H1 (cell line): ENCODE measurements around the gene EXO1. TPM values are rescaled to one million over a fixed set of nuclear protein-coding genes. Genes with fewer than 3 reads are reported as not detected.

Source experiments
- CTCF ChIA-PET: fragments of 300-600 bp; sonication (Branson Sonifier 250); formaldehyde crosslinking; loops from one replicate; lab custom pipeline; 2021; ENCODE audit not compliant: partially characterized antibody; lab: Charles Lee
- POLR2A ChIA-PET: fragments of 300-600 bp; sonication (Branson Sonifier 250); formaldehyde crosslinking; loops from one replicate; lab custom pipeline; 2021; ENCODE audit warnings: inconsistent platforms; ENCODE audit not compliant: partially characterized antibody; lab: Charles Lee
- DNase-seq, 2 experiments: peaks; one replicate each; pipeline versions ENCODE4 v3.0.0 to v3.0.0-alpha.2; 2010 to 2022; ENCODE audit warnings: low spot score in 2 of 2, low read depth in 1 of 2, mixed read lengths in 1 of 2
- FAIRE-seq: peaks from 2 replicates; lab custom pipeline; 2011; peaks lifted over from hg19 to GRCh38; lab: Jason Lieb, UNC
- H2AFZ ChIP-seq: 2 replicates; pipeline ENCODE4 v1.8.1; 2012; ENCODE audit warnings: low read length, inconsistent platforms
- H2AK5ac ChIP-seq: 2 replicates; pipeline ENCODE4 v1.6.1; 2013; ENCODE audit warnings: low read depth, low read length
- H2BK120ac ChIP-seq: replicated peaks from 2 replicates; pipeline ENCODE3; 2013; ENCODE audit warnings: low read depth, low read length, inconsistent platforms
- H2BK12ac ChIP-seq: 2 replicates; pipeline ENCODE4 v1.6.1; 2013; ENCODE audit warnings: low read depth, low read length
- H2BK15ac ChIP-seq: 2 replicates; pipeline ENCODE4 v1.6.1; 2013; ENCODE audit warnings: low read length
- H2BK20ac ChIP-seq: 2 replicates; pipeline ENCODE4 v1.6.1; 2013; ENCODE audit warnings: low read length
- H2BK5ac ChIP-seq: 2 replicates; pipeline ENCODE4 v1.6.1; 2013; ENCODE audit warnings: low read depth, low read length
- H3K14ac ChIP-seq: 2 replicates; pipeline ENCODE4 v1.6.1; 2013; ENCODE audit warnings: inconsistent platforms; ENCODE audit not compliant: insufficient read length
- H3K18ac ChIP-seq: 2 replicates; pipeline ENCODE4 v1.6.1; 2013; ENCODE audit warnings: low read length; ENCODE audit errors: extremely low read depth
- H3K23ac ChIP-seq: 2 replicates; pipeline ENCODE4 v1.6.1; 2013; ENCODE audit warnings: inconsistent platforms; ENCODE audit not compliant: insufficient read length
- H3K23me2 ChIP-seq: 2 replicates; pipeline ENCODE4 v1.6.1; 2013; ENCODE audit warnings: low read depth, low read length
- H3K27ac ChIP-seq: 2 replicates; pipeline ENCODE4 v1.6.1; 2011; ENCODE audit warnings: low read depth, low read length, inconsistent platforms
- H3K27me3 ChIP-seq, 4 experiments: replicated peaks in 1 of 4; 1 replicate in 1 of 4; 2 replicates in 3 of 4; pipeline versions ENCODE4 v1.6.1 to v1.8.1; 2011 to 2013; ENCODE audit warnings: low read length in 3 of 4, mild to moderate bottlenecking in 3 of 4, inconsistent platforms in 2 of 4, mixed read lengths in 2 of 4, moderate library complexity in 1 of 4; ENCODE audit not compliant: control insufficient read depth in 3 of 4, insufficient read depth in 3 of 4; ENCODE audit errors: extremely low read depth in 1 of 4
- H3K36me3 ChIP-seq, 4 experiments: 2 replicates each; pipeline versions ENCODE4 v1.6.1 to v1.8.1; 2011 to 2013; ENCODE audit warnings: mild to moderate bottlenecking in 4 of 4, low read length in 3 of 4, moderate library complexity in 2 of 4, control low read depth in 1 of 4, inconsistent platforms in 1 of 4; ENCODE audit not compliant: insufficient read depth in 4 of 4, control insufficient read depth in 2 of 4
- H3K4ac ChIP-seq: replicated peaks from 2 replicates; pipeline ENCODE3; 2013; ENCODE audit warnings: low read length, low read depth, mixed read lengths, inconsistent platforms; ENCODE audit not compliant: insufficient read length
- H3K4me1 ChIP-seq, 4 experiments: replicated peaks in 1 of 4; 1 replicate in 1 of 4; 2 replicates in 3 of 4; pipeline versions ENCODE4 v1.6.1 to v1.8.1; 2011 to 2013; ENCODE audit warnings: low read length in 3 of 4, inconsistent platforms in 2 of 4, mixed read lengths in 1 of 4; ENCODE audit not compliant: insufficient read depth in 4 of 4, control insufficient read depth in 3 of 4
- H3K4me2 ChIP-seq, 2 experiments: 2 replicates each; pipeline versions ENCODE4 v1.6.1 to v1.8.1; 2011 to 2013; ENCODE audit warnings: low read depth in 2 of 2, low read length in 2 of 2, control low read depth in 1 of 2, inconsistent platforms in 1 of 2, mild to moderate bottlenecking in 1 of 2; ENCODE audit not compliant: insufficient read depth in 1 of 2
- H3K4me3 ChIP-seq, 4 experiments: fragments of 200-600, 300-600 bp in 1 of 4; sonication (generic), shearing (Covaris generic), sonication (Bioruptor Twin) in 1 of 4; 2 replicates each; pipeline versions ENCODE4 v1.5.1 to v1.8.1; 2011 to 2016; ENCODE audit warnings: low read length in 4 of 4, low read depth in 3 of 4, control low read depth in 2 of 4, inconsistent platforms in 2 of 4, mild to moderate bottlenecking in 2 of 4, mixed read lengths in 1 of 4, moderate library complexity in 1 of 4; ENCODE audit not compliant: insufficient read depth in 2 of 4; ENCODE audit errors: extremely low read depth in 1 of 4
- H3K56ac ChIP-seq: replicated peaks from 2 replicates; pipeline ENCODE3; 2013; ENCODE audit warnings: low read depth, mild to moderate bottlenecking, mixed read lengths, low read length, inconsistent platforms; ENCODE audit not compliant: insufficient read length
- H3K79me1 ChIP-seq: 2 replicates; pipeline ENCODE4 v1.6.1; 2013; ENCODE audit warnings: low read depth, low read length, control low read depth
- H3K79me2 ChIP-seq, 2 experiments: 2 replicates each; pipeline versions ENCODE4 v1.6.1 to v1.8.1; 2012 to 2013; ENCODE audit warnings: low read length in 2 of 2, mild to moderate bottlenecking in 2 of 2, inconsistent platforms in 1 of 2; ENCODE audit not compliant: insufficient read depth in 2 of 2, control insufficient read depth in 1 of 2
- H3K9ac ChIP-seq, 4 experiments: replicated peaks in 1 of 4; 1 replicate in 1 of 4; 2 replicates in 3 of 4; pipeline versions ENCODE4 v1.6.1 to v1.8.1; 2011 to 2013; ENCODE audit warnings: low read depth in 3 of 4, low read length in 3 of 4, control low read depth in 2 of 4, mild to moderate bottlenecking in 2 of 4, moderate library complexity in 2 of 4, inconsistent platforms in 1 of 4; ENCODE audit errors: extremely low read depth in 1 of 4
- H3K9me3 ChIP-seq, 2 experiments: 2 replicates each; pipeline versions ENCODE4 v1.6.1 to v1.8.1; 2012 to 2013; ENCODE audit warnings: mild to moderate bottlenecking in 2 of 2, moderate library complexity in 2 of 2, control low read depth in 1 of 2, inconsistent platforms in 1 of 2, low read depth in 1 of 2, low read length in 1 of 2, mixed read lengths in 1 of 2; ENCODE audit not compliant: insufficient read depth in 2 of 2
- H4K20me1 ChIP-seq, 2 experiments: replicated peaks in 1 of 2; 2 replicates each; pipeline versions ENCODE3 to v1.8.1; 2011 to 2013; ENCODE audit warnings: inconsistent platforms in 2 of 2, low read length in 2 of 2, mild to moderate bottlenecking in 1 of 2; ENCODE audit not compliant: insufficient read depth in 2 of 2, control insufficient read depth in 1 of 2
- H4K5ac ChIP-seq: 2 replicates; pipeline ENCODE4 v1.6.1; 2013; ENCODE audit warnings: low read length, low read depth, mixed read lengths, inconsistent platforms; ENCODE audit not compliant: insufficient read length
- H4K8ac ChIP-seq: 2 replicates; pipeline ENCODE4 v1.8.0; 2013; ENCODE audit warnings: mild to moderate bottlenecking, moderate library complexity, low read length, inconsistent platforms; ENCODE audit not compliant: insufficient read depth; ENCODE audit errors: extremely low read depth
- H4K91ac ChIP-seq: replicated peaks from 2 replicates; pipeline ENCODE3; 2013; ENCODE audit warnings: low read length, mixed read lengths, inconsistent platforms; ENCODE audit not compliant: insufficient read length
- BCL11A ChIP-seq, 2 experiments: IDR thresholded peaks; one replicate each; pipeline ENCODE4 v1.6.1; 2011; ENCODE audit warnings: low read depth in 2 of 2, low read length in 2 of 2, mild to moderate bottlenecking in 2 of 2
- CBX8 ChIP-seq: fragments of 300-800, 300-1000 bp; sonication (generic); IDR thresholded peaks from 2 replicates; pipeline ENCODE4 v1.7.1; 2016; ENCODE audit warnings: low read depth, low read length, borderline replicate concordance
- EP300 ChIP-seq, 2 experiments: IDR thresholded peaks; 1 replicate in 1 of 2; 2 replicates in 1 of 2; pipeline ENCODE4 v1.6.1; 2011 to 2012; ENCODE audit warnings: low read depth in 2 of 2, low read length in 2 of 2, mild to moderate bottlenecking in 2 of 2, borderline replicate concordance in 1 of 2, inconsistent platforms in 1 of 2, moderate library complexity in 1 of 2
- JUN ChIP-seq: IDR thresholded peaks from 2 replicates; pipeline ENCODE4 v1.6.1; 2011; ENCODE audit warnings: low read depth, mild to moderate bottlenecking, improper control_type of control experiment, low read length
- KDM5A ChIP-seq: fragments of 200-600 bp; IDR thresholded peaks from 2 replicates; pipeline ENCODE4 v1.7.1; 2012; ENCODE audit warnings: mild to moderate bottlenecking, low read length, inconsistent platforms, mixed read lengths
- SAP30 ChIP-seq: fragments of 300-600 bp; sonication (generic); IDR thresholded peaks from 2 replicates; pipeline ENCODE4 v1.7.1; 2012; ENCODE audit warnings: low read length, moderate library complexity, mild to moderate bottlenecking, inconsistent platforms; ENCODE audit not compliant: insufficient read depth, insufficient replicate concordance
- SP4 ChIP-seq: IDR thresholded peaks from 2 replicates; pipeline ENCODE4 v1.6.1; 2012; ENCODE audit warnings: low read length, inconsistent platforms
- SUZ12 ChIP-seq: fragments of 200-600 bp; sonication (generic); IDR thresholded peaks from 2 replicates; pipeline ENCODE4 v1.6.1; 2012; ENCODE audit warnings: mild to moderate bottlenecking, inconsistent platforms, low read length, moderate library complexity, mixed read lengths
- TAF7 ChIP-seq: optimal IDR thresholded peaks from 2 replicates; pipeline ENCODE3; 2011; ENCODE audit warnings: low read depth, mild to moderate bottlenecking, inconsistent platforms, low read length, moderate library complexity, borderline replicate concordance
- TBP ChIP-seq: IDR thresholded peaks from 2 replicates; pipeline ENCODE4 v1.6.1; 2011; ENCODE audit warnings: low read depth, low read length, improper control_type of control experiment
- YY1 ChIP-seq: IDR thresholded peaks from 2 replicates; pipeline ENCODE4 v1.6.1; 2011; ENCODE audit warnings: low read depth, mild to moderate bottlenecking, low read length
- ZNF274 ChIP-seq: IDR thresholded peaks from 2 replicates; pipeline ENCODE4 v1.7.0; 2012; ENCODE audit warnings: low read length, borderline replicate concordance; ENCODE audit errors: extremely low read depth
- WGBS, 2 experiments: shearing (Covaris generic) in 1 of 2; methylation state at CpG; one replicate each; pipeline versions ENCODE4 v1.1.6 to v1.1.7; 2013 to 2015; ENCODE audit warnings: low lambda C conversion rate in 2 of 2, mixed read lengths in 2 of 2, inconsistent platforms in 1 of 2, low coverage in 1 of 2, missing lambda C conversion rate in 1 of 2; ENCODE audit not compliant: insufficient replicate concordance in 2 of 2, insufficient coverage in 1 of 2, insufficient read length in 1 of 2; ENCODE audit errors: extremely low coverage in 1 of 2, missing lambda C conversion rate in 1 of 2; 5-methylcytosine and 5-hydroxymethylcytosine counted together
- polyA plus RNA-seq, 7 experiments: library from polyadenylated mRNA; depleted of rRNA in 3 of 7; stranded (reverse) in 5 of 7; unstranded in 2 of 7; fragments of >200 nt in 5 of 7; fragments of 200-250 nt in 2 of 7; gene quantifications; 1 replicate in 5 of 7; 2 replicates in 1 of 7; 4 replicates in 1 of 7; pipeline versions ENCODE4 v1.2.1 to v1.2.3, GENCODE V29; 2011 to 2013; ENCODE audit warnings: missing spikeins in 2 of 7, mixed read lengths in 2 of 7
- total RNA-seq: library from RNA; stranded (reverse); fragmentation: NEBNext Ultra II Directional; extraction: Animal tissue kit (Norgen Biotek cat#: 25700); gene quantifications from 2 replicates; pipeline ENCODE4 v1.2.1, GENCODE V29; 2021
- TF ChIP-seq, protein P1 (sequence below): IDR thresholded peaks from 2 replicates; pipeline ENCODE4 v1.6.1; 2012; ENCODE audit warnings: low read length, inconsistent platforms

Gene EXO1
- total and polyA plus RNA-seq, 2 of the 8 experiments (the other 6 are each of a cell fraction or from before 2014, with no cell fraction given) = 9.2 to 43.0 TPM

DNA sequence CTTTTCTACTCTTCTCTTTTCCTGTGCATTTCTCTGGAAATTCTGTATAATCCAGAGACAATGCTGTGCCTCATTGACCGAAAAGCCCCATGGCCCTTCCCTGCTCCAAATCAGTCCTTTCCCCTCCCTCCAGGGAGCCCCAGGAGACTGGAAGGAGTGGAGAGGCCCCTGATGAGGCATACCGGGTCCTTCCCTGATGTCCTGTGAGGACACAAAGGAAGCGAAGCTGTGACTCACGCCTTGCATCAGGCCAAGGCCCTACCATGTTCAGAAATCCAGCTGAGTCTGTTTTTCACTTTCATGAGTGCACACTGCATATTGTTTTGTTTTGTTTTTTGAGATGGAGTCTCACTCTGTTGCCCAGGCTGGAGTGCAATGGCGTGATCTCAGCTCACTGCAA lies 70.9 kb downstream of the EXO1 start:
- Histone ChIP-seq H2BK20ac (no peak overlapping the region), H3K27ac (no peak overlapping the region), H2BK5ac (no peak overlapping the region), H3K4me3 (no peak overlapping the region), H4K91ac (no peak overlapping the region), H3K79me1 (no peaks in the 10 kb centered on the region), H2BK15ac (no peak overlapping the region), H4K8ac (no peak overlapping the region), H4K5ac (no peak overlapping the region), H2AK5ac (no peak overlapping the region), H3K36me3 (no peaks in the 10 kb centered on the region), H3K23me2 (no peaks in the 10 kb centered on the region), H2AFZ (no peak overlapping the region), H3K23ac (no peak overlapping the region), H3K4ac (no peak overlapping the region), H4K20me1 (no peaks in the 10 kb centered on the region), H2BK120ac (no peak overlapping the region), H3K14ac (no peak overlapping the region), H3K56ac (no peak overlapping the region), H2BK12ac (no peak overlapping the region), H3K4me2 (no peak overlapping the region), H3K9me3 (no peaks in the 10 kb centered on the region), H3K79me2 (no peaks in the 10 kb centered on the region), H3K9ac (no peak overlapping the region; a peak in 1 of 7 replicates), H3K27me3 (no peaks in the 10 kb centered on the region), H3K4me1 (no peaks in the 10 kb centered on the region), H3K18ac (no peak overlapping the region)
- POLR2A ChIA-PET = interaction anchor here (0.9 to 1.1 kb wide), 2 partner anchors 15 to 63 kb away, joined by 3 to 5 read pairs; no protein-coding TSS in a partner anchor
- no peak for FAIRE-seq
- 78% methylated on average over 5 of the region's 5 CpGs; no CpG with 5 or more reads in 1 of the 2 experiments for WGBS, 2 experiments
- CTCF ChIA-PET = interaction anchor here (0.9 to 3.0 kb wide), 6 partner anchors 10 to 516 kb away, joined by 3 to 12 read pairs (median 4); partner anchors contain the start of gene MAP1LC3C
- no peak for DNase-seq
- no peak for TF ChIP-seq KDM5A
- TF ChIP-seq SAP30 = no peak
- TF ChIP-seq ZNF274 = no peak
- TF ChIP-seq JUN = no peak
- no peak for TF ChIP-seq SUZ12
- no peak for TF ChIP-seq TBP
- no peak for TF ChIP-seq CBX8
- no peak for TF ChIP-seq YY1
- TF ChIP-seq SP4 = no peak
- TF ChIP-seq TAF7 = no peak
- no peak for TF ChIP-seq EP300 (IDR thresholded peaks at IDR 0.05; ENCODE audit: borderline replicate concordance in 1 of 2, low read depth in 2 of 2, low read length in 2 of 2)
- TF ChIP-seq BCL11A (IDR thresholded peaks at IDR 0.05; ENCODE audit: low read depth in 2 of 2, low read length in 2 of 2) = no peak
- TF ChIP-seq, protein P1, sequence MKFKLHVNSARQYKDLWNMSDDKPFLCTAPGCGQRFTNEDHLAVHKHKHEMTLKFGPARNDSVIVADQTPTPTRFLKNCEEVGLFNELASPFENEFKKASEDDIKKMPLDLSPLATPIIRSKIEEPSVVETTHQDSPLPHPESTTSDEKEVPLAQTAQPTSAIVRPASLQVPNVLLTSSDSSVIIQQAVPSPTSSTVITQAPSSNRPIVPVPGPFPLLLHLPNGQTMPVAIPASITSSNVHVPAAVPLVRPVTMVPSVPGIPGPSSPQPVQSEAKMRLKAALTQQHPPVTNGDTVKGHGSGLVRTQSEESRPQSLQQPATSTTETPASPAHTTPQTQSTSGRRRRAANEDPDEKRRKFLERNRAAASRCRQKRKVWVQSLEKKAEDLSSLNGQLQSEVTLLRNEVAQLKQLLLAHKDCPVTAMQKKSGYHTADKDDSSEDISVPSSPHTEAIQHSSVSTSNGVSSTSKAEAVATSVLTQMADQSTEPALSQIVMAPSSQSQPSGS = no peak
